Loucy (cell line): ENCODE results near the gene ASPM.

ENCODE experiments used
- H2AFZ ChIP-seq: fragments of 200-600 bp; sonication (generic); 2 replicates; pipeline ENCODE4 v1.6.0; 2016; ENCODE audit warnings: antibody characterized with exemption, mild to moderate bottlenecking, low read length, moderate library complexity
- H3F3A ChIP-seq: fragments of 200-600 bp; 2 replicates; pipeline ENCODE4 v1.6.0; 2016; ENCODE audit warnings: antibody characterized with exemption, low read depth, mild to moderate bottlenecking
- H3K27me3 ChIP-seq: fragments of 200-600 bp; sonication (generic); 2 replicates; pipeline ENCODE4 v1.6.1; 2014; ENCODE audit warnings: low read length, mild to moderate bottlenecking; ENCODE audit not compliant: insufficient read depth, poor library complexity, severe bottlenecking
- H3K36me3 ChIP-seq: fragments of 200-600 bp; sonication (generic); 2 replicates; pipeline ENCODE4 v1.6.1; 2016; ENCODE audit warnings: low read length; ENCODE audit not compliant: insufficient read depth
- H3K4me1 ChIP-seq: fragments of 200-600 bp; sonication (generic); 2 replicates; pipeline ENCODE4 v1.5.1; 2014; ENCODE audit warnings: low read length, mild to moderate bottlenecking; ENCODE audit not compliant: insufficient read depth, poor library complexity, severe bottlenecking
- H3K4me2 ChIP-seq: fragments of 200-600 bp; sonication (generic); 2 replicates; pipeline ENCODE4 v1.6.0; 2014; ENCODE audit warnings: antibody characterized with exemption, low read length, low read depth, mild to moderate bottlenecking; ENCODE audit not compliant: poor library complexity, severe bottlenecking
- H3K4me3 ChIP-seq: fragments of 200-600 bp; sonication (generic); 2 replicates; pipeline ENCODE4 v1.5.1; 2014; ENCODE audit warnings: low read length, mild to moderate bottlenecking, mixed read lengths; ENCODE audit not compliant: poor library complexity, severe bottlenecking
- H3K79me2 ChIP-seq: fragments of 200-600 bp; sonication (generic); 2 replicates; pipeline ENCODE4 v1.6.1; 2014; ENCODE audit warnings: low read length; ENCODE audit not compliant: insufficient read depth
- H3K9ac ChIP-seq: fragments of 200-600 bp; sonication (generic); 2 replicates; pipeline ENCODE4 v1.6.0; 2014; ENCODE audit warnings: mild to moderate bottlenecking, low read depth, low read length, moderate library complexity; ENCODE audit not compliant: poor library complexity, severe bottlenecking
- H3K9me2 ChIP-seq: fragments of 200-600 bp; sonication (generic); replicated peaks from 2 replicates; pipeline ENCODE4 v1.6.1; 2016; ENCODE audit warnings: low read depth, low read length, mixed read lengths
- H3K9me3 ChIP-seq: fragments of 200-600 bp; sonication (generic); 2 replicates; pipeline ENCODE4 v1.6.1; 2014; ENCODE audit warnings: mild to moderate bottlenecking, antibody characterized with exemption, low read length, low read depth; ENCODE audit not compliant: insufficient read depth
- H4K20me1 ChIP-seq: fragments of 200-600 bp; sonication (generic); 2 replicates; pipeline ENCODE4 v1.6.0; 2014; ENCODE audit warnings: antibody characterized with exemption, low read length, mild to moderate bottlenecking; ENCODE audit not compliant: insufficient read depth, poor library complexity, severe bottlenecking
- CTCF ChIP-seq: fragments of 200-600 bp; sonication (generic); conservative IDR thresholded peaks from 2 replicates; pipeline ENCODE4 v1.5.1; 2014; ENCODE audit warnings: mild to moderate bottlenecking, antibody characterized with exemption, low read length
- EZH2phosphoT487 ChIP-seq: fragments of 200-600 bp; IDR thresholded peaks from 2 replicates; pipeline ENCODE4 v1.6.1; 2018; ENCODE audit warnings: antibody characterized with exemption, mild to moderate bottlenecking, moderate library complexity, borderline replicate concordance

Gene ASPM

GRCh38 chr1:197067457-197067818 is 79.0 kb downstream of the ASPM start:
- H2AFZ ChIP-seq = no peak overlapping the region
- H3K36me3 ChIP-seq = no peaks in the 10 kb centered on the region

DNA sequence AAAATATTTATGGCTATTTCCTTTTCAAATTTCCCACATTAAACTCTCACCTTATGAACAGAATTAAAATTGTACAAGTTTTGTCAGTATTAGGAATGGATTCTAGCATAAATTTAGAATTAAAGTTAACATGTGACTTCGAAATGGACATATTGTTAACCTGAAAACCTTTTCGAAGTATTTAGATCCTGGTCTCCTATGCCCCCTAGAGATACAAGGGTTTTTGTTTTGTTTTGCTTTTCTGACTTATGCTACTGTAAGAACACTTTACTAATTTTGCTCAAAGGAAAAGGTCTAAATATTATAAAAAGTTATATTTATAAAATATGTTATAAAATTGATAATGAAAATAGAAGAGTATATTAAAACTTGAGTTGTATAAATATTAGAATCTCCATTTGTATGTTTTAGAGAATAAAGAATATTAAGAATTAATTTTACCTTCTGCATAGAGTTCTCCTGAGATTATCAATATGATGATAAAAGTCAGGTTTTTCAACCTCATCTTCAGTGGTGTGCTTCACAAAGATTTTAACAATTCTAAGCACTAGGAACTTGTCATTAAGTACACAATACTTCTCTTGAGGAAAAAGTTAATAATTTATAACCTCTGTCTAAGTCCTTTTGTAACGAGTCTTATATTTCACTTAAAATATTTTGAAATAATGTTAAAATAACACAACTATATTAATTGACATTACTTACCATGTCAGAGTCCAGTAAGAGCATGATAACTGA is 79.6 kb downstream of the ASPM start, which contains the start of gene F13B:
TSS of gene F13B (minus strand) at position 542 of the 738 bp plus-strand sequence. CDS start at position 505, 37 bp downstream.
- no peaks in the 10 kb centered on the region for H3K79me2 ChIP-seq
- no peak within 1 kb of the TSS for H3K4me2 ChIP-seq

More at GRCh38 chr1:197067457-197067818, 79.0 kb downstream of the ASPM start:
- Histone ChIP-seq H3K9me2 (no peaks in the 10 kb centered on the region), H4K20me1 (no peaks in the 10 kb centered on the region), H3F3A (no peaks in the 10 kb centered on the region), H3K9ac (no peak overlapping the region), H3K27me3 (no peaks in the 10 kb centered on the region), H3K4me3 (no peak overlapping the region), H3K79me2 (no peaks in the 10 kb centered on the region), H3K9me3 (no peaks in the 10 kb centered on the region), H3K4me1 (no peaks in the 10 kb centered on the region), H3K4me2 (no peak overlapping the region)
- TF ChIP-seq EZH2phosphoT487 (no peak), CTCF (no peak)

GRCh38 chr1:197066277-197066676 is 80.2 kb downstream of the ASPM start:
- H3K27me3 ChIP-seq = no peaks in the 10 kb centered on the region
- H3K9me3 ChIP-seq = no peaks in the 10 kb centered on the region
- H3F3A ChIP-seq = no peaks in the 10 kb centered on the region
- no peaks in the 10 kb centered on the region for H3K79me2 ChIP-seq
- TF ChIP-seq CTCF (no peak), EZH2phosphoT487 (no peak)
- no peak overlapping the region for H3K4me3 ChIP-seq
- H2AFZ ChIP-seq = no peak overlapping the region
- H4K20me1 ChIP-seq = no peaks in the 10 kb centered on the region
- H3K9ac ChIP-seq = no peak overlapping the region
- no peak overlapping the region for H3K4me2 ChIP-seq
- H3K4me1 ChIP-seq = no peaks in the 10 kb centered on the region
- H3K36me3 ChIP-seq = no peaks in the 10 kb centered on the region
- H3K9me2 ChIP-seq = no peaks in the 10 kb centered on the region

More for the DNA sequence above, 79.6 kb downstream of the ASPM start, which contains the start of gene F13B:
- no peaks in the 10 kb centered on the region for H3K9me2 ChIP-seq
- H3K4me1 ChIP-seq = no peaks in the 10 kb centered on the region
- TF ChIP-seq CTCF = peak; percentile 42
- TF ChIP-seq EZH2phosphoT487 = no peak
- H3K9ac ChIP-seq = no peak within 1 kb of the TSS
- H3K36me3 ChIP-seq = no peaks in the 10 kb centered on the region
- no peak within 1 kb of the TSS for H2AFZ ChIP-seq
- no peaks in the 10 kb centered on the region for H3F3A ChIP-seq
- H3K27me3 ChIP-seq = no peaks in the 10 kb centered on the region
- no peaks in the 10 kb centered on the region for H3K9me3 ChIP-seq
- no peak within 1 kb of the TSS for H3K4me3 ChIP-seq
- no peaks in the 10 kb centered on the region for H4K20me1 ChIP-seq
